GM19467 (cell line): ENCODE data around the gene ZNF672.
"Not testable (repeated sequence)": the region's sequence is repeated elsewhere in the genome, so short reads cannot be mapped to it uniquely, and the experiment has no call there.

ENCODE experiments used
- ATAC-seq: cut with Tn5 transposase; IDR thresholded peaks from one replicate; pipeline ENCODE4 v1.9.1; 2021; ENCODE audit warnings: mild to moderate bottlenecking, moderate library complexity; ENCODE audit not compliant: unreplicated experiment

Gene ZNF672

GRCh38 chr1:248837781-248838356, at the start of gene ZNF672:
ZNF672 (plus strand) TSS chr1:248838224; CDS start chr1:248847275, 9,051 bp downstream.
- peak; percentile 83 for ATAC-seq

GRCh38 chr1:248788327-248788726, 49.7 kb upstream of the ZNF672 start:
- ATAC-seq: no peak

GRCh38 chr1:248789337-248789736, 48.7 kb upstream of the ZNF672 start:
- ATAC-seq: not testable (repeated sequence)

GRCh38 chr1:248790456-248790855, 47.6 kb upstream of the ZNF672 start:
- no peak for ATAC-seq

GRCh38 chr1:248791010-248791409, 47.0 kb upstream of the ZNF672 start:
- no peak for ATAC-seq

GRCh38 chr1:248792342-248792741, 45.7 kb upstream of the ZNF672 start:
- peak; percentile 40 for ATAC-seq

GRCh38 chr1:248793592-248793991, 44.4 kb upstream of the ZNF672 start:
- peak; percentile 70 for ATAC-seq

GRCh38 chr1:248794663-248795062, 43.4 kb upstream of the ZNF672 start:
- ATAC-seq: not testable (repeated sequence)

GRCh38 chr1:248798791-248799190, 39.2 kb upstream of the ZNF672 start:
- ATAC-seq: no peak

- ATAC-seq: no peak
These were observed 37.6 kb upstream of the ZNF672 start for GRCh38 chr1:248800459-248800858.

- ATAC-seq: no peak
These were observed 35.6 kb upstream of the ZNF672 start for GRCh38 chr1:248802454-248802853.

- not testable (repeated sequence) for ATAC-seq
These were observed 34.5 kb upstream of the ZNF672 start for GRCh38 chr1:248803501-248803900.

GRCh38 chr1:248804771-248805681, 33.0 kb upstream of the ZNF672 start:
- ATAC-seq: peak; percentile 85

GRCh38 chr1:248805876-248806275, 32.1 kb upstream of the ZNF672 start:
- ATAC-seq: no peak

- ATAC-seq: peak; percentile 55
These were observed 30.8 kb upstream of the ZNF672 start for GRCh38 chr1:248807067-248807737.

GRCh38 chr1:248808876-248809275, 29.1 kb upstream of the ZNF672 start:
- ATAC-seq: no peak

GRCh38 chr1:248810000-248810726, 27.9 kb upstream of the ZNF672 start:
- no peak for ATAC-seq

GRCh38 chr1:248810727-248811513, 27.1 kb upstream of the ZNF672 start:
- ATAC-seq: no peak

- no peak for ATAC-seq
These were observed 26.2 kb upstream of the ZNF672 start for GRCh38 chr1:248811514-248812490.
